Glutamatergic neuron (in vitro differentiated cells): Measurements from ENCODE around the gene ARHGAP22. TPM values are rescaled to one million over a fixed set of nuclear protein-coding genes. Genes with fewer than 3 reads are reported as not detected.

ENCODE experiments used
- DNase-seq: peaks from one replicate; pipeline ENCODE4 v3.0.0; 2022
- H3K27ac Mint-ChIP-seq: one replicate; pipeline ENCODE4 v1.8.0; 2020; ENCODE audit warnings: mild to moderate bottlenecking, mixed read lengths, inconsistent platforms; ENCODE audit not compliant: unreplicated experiment
- H3K27me3 Mint-ChIP-seq: one replicate; pipeline ENCODE4 v1.8.0; 2020; ENCODE audit warnings: mild to moderate bottlenecking, moderate library complexity, mixed read lengths, inconsistent platforms; ENCODE audit not compliant: unreplicated experiment
- H3K36me3 Mint-ChIP-seq: one replicate; pipeline ENCODE4 v1.8.0; 2020; ENCODE audit warnings: mild to moderate bottlenecking, mixed read lengths, inconsistent platforms; ENCODE audit not compliant: unreplicated experiment
- H3K4me1 Mint-ChIP-seq: one replicate; pipeline ENCODE4 v1.8.0; 2020; ENCODE audit warnings: mild to moderate bottlenecking, low read depth, mixed read lengths, inconsistent platforms; ENCODE audit not compliant: unreplicated experiment
- H3K4me3 Mint-ChIP-seq: one replicate; pipeline ENCODE4 v1.8.0; 2020; ENCODE audit warnings: mild to moderate bottlenecking, mixed read lengths, inconsistent platforms; ENCODE audit not compliant: unreplicated experiment
- H3K9me3 Mint-ChIP-seq: one replicate; pipeline ENCODE4 v1.8.0; 2020; ENCODE audit warnings: mild to moderate bottlenecking, moderate library complexity, mixed read lengths, inconsistent platforms; ENCODE audit not compliant: unreplicated experiment
- total RNA-seq: library from RNA; stranded (reverse); fragmentation: NEBNext Ultra II Directional; extraction: Animal tissue kit (Norgen Biotek cat#: 25700); gene quantifications from one replicate; pipeline ENCODE4 v1.2.1, GENCODE V29; 2021; ENCODE audit not compliant: unreplicated experiment
- TF ChIP-seq, protein P1 (sequence below): fragments of 200-600 bp; sonication (generic); IDR thresholded peaks from one replicate; pipeline ENCODE4 v1.5.0; 2021; ENCODE audit not compliant: partially characterized antibody, unreplicated experiment

ARHGAP22 gene
- total RNA-seq, 1 donor from 2014 or later = 10.0 TPM

DNA sequence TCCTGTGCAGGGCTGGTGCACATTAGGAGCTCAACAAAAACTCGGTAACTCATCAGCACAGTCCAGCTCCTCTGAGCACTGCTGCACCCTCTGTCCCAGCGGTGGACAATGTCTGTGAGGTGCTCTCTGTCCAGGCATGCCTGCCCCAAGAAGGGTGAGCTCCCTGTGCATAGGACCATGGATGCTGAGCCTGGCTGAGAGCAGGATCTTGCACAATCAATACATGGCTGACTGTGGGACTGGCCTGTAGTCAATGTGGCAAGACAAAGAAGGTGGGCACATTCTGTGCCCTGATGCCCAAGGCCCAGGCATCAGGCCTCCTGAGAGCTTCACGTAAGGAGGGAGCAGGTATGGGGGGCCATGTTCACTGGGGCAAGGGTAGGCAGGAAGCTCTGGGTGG is 17.1 kb downstream of the ARHGAP22 start:
- TF ChIP-seq, protein P1, sequence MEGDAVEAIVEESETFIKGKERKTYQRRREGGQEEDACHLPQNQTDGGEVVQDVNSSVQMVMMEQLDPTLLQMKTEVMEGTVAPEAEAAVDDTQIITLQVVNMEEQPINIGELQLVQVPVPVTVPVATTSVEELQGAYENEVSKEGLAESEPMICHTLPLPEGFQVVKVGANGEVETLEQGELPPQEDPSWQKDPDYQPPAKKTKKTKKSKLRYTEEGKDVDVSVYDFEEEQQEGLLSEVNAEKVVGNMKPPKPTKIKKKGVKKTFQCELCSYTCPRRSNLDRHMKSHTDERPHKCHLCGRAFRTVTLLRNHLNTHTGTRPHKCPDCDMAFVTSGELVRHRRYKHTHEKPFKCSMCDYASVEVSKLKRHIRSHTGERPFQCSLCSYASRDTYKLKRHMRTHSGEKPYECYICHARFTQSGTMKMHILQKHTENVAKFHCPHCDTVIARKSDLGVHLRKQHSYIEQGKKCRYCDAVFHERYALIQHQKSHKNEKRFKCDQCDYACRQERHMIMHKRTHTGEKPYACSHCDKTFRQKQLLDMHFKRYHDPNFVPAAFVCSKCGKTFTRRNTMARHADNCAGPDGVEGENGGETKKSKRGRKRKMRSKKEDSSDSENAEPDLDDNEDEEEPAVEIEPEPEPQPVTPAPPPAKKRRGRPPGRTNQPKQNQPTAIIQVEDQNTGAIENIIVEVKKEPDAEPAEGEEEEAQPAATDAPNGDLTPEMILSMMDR = no peak
- H3K4me3 Mint-ChIP-seq = no peak overlapping the region

DNA sequence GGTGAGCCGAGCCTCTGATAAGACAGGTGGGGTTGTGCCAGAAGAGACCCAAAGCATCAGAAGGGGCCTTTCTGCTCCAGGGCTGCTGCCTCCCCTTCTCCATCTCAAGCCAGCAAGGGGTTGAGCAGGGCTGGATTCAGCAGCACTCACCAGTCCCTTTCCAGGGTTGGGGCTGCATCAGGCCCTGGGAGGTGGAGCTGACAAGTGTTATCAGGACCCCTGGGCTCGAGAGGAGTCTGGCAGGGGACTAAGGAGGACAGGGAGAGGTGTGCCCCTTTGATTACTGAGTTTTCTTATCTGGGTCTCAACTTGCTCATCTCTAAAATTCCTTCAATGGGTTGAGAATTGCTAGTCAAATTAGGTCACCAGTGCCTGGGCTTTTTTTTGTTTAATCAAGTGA is 17.8 kb downstream of the ARHGAP22 start:
- TF ChIP-seq, protein P1 = no peak
- no peak overlapping the region for H3K27ac Mint-ChIP-seq
- H3K36me3 Mint-ChIP-seq = peaks cover 35% of the 10 kb centered on the region

More for the DNA sequence above, 17.1 kb downstream of the ARHGAP22 start:
- H3K36me3 Mint-ChIP-seq = peaks cover 31% of the 10 kb centered on the region
- H3K27me3 Mint-ChIP-seq = peaks cover 10% of the 10 kb centered on the region
- H3K4me1 Mint-ChIP-seq = peaks cover 7% of the 10 kb centered on the region
- DNase-seq = no peak
- no peak overlapping the region for H3K27ac Mint-ChIP-seq
- H3K9me3 Mint-ChIP-seq = peaks cover 18% of the 10 kb centered on the region

GRCh38 chr10:48582970-48583369 is 21.9 kb downstream of the ARHGAP22 start:
- Mint-ChIP-seq H3K9me3 (peaks cover 10% of the 10 kb centered on the region), H3K4me1 (peaks cover 3% of the 10 kb centered on the region), H3K27ac (no peak overlapping the region), H3K36me3 (peaks cover 32% of the 10 kb centered on the region), H3K27me3 (peaks cover 7% of the 10 kb centered on the region), H3K4me3 (no peak overlapping the region)
- TF ChIP-seq, protein P1 = no peak
- no peak for DNase-seq

More for the DNA sequence above, 17.8 kb downstream of the ARHGAP22 start:
- H3K9me3 Mint-ChIP-seq = peaks cover 14% of the 10 kb centered on the region
- no peak for DNase-seq
- H3K4me3 Mint-ChIP-seq = no peak overlapping the region
- peaks cover 8% of the 10 kb centered on the region for H3K27me3 Mint-ChIP-seq
- H3K4me1 Mint-ChIP-seq = peaks cover 7% of the 10 kb centered on the region

- Mint-ChIP-seq H3K4me3 (no peak overlapping the region), H3K27me3 (peaks cover 6% of the 10 kb centered on the region), H3K36me3 (peaks cover 18% of the 10 kb centered on the region), H3K9me3 (peaks cover 7% of the 10 kb centered on the region), H3K4me1 (peaks cover 3% of the 10 kb centered on the region), H3K27ac (no peak overlapping the region)
- TF ChIP-seq, protein P1 = no peak
- no peak for DNase-seq
Measured at GRCh38 chr10:48580236-48580635, 24.6 kb downstream of the ARHGAP22 start.

GRCh38 chr10:48579251-48579960 is 25.5 kb downstream of the ARHGAP22 start:
- DNase-seq = no peak
- Mint-ChIP-seq H3K27ac (no peak overlapping the region), H3K9me3 (peaks cover 3% of the 10 kb centered on the region), H3K4me1 (peaks cover 3% of the 10 kb centered on the region), H3K4me3 (no peak overlapping the region), H3K36me3 (peaks cover 15% of the 10 kb centered on the region), H3K27me3 (peaks cover 4% of the 10 kb centered on the region)
- TF ChIP-seq, protein P1 = no peak
